Chondrocyte (in vitro differentiated cells): ENCODE results near the gene PLPP3. TPM values are rescaled to one million over a fixed set of nuclear protein-coding genes. Genes with fewer than 3 reads are reported as not detected.
A peak's percentile ranks its signal among the peaks of the same experiment; 100 is the strongest.

Source experiments
- DNase-seq: peaks from one replicate; pipeline ENCODE4 v3.0.0; 2021; ENCODE audit warnings: mixed read lengths, low spot score
- H3K27ac Mint-ChIP-seq: one replicate; pipeline ENCODE4 v1.8.0; 2021; ENCODE audit warnings: mild to moderate bottlenecking, moderate library complexity, mixed read lengths; ENCODE audit not compliant: unreplicated experiment
- H3K27me3 Mint-ChIP-seq: 2 replicates; pipeline ENCODE4 v1.8.0; 2021; ENCODE audit warnings: low read depth, mixed read lengths
- H3K36me3 Mint-ChIP-seq: 2 replicates; pipeline ENCODE4 v1.8.0; 2021; ENCODE audit warnings: low read depth, mixed read lengths
- H3K4me1 Mint-ChIP-seq: 2 replicates; pipeline ENCODE4 v1.8.0; 2021; ENCODE audit warnings: low read depth, mild to moderate bottlenecking, mixed read lengths
- H3K4me3 Mint-ChIP-seq: one replicate; pipeline ENCODE4 v1.8.0; 2021; ENCODE audit warnings: mild to moderate bottlenecking, moderate library complexity, mixed read lengths; ENCODE audit not compliant: unreplicated experiment
- H3K9me3 Mint-ChIP-seq: 2 replicates; pipeline ENCODE4 v1.8.0; 2021; ENCODE audit warnings: low read depth, mixed read lengths
- CTCF ChIP-seq: fragments of 200-600 bp; sonication (generic); IDR thresholded peaks from 2 replicates; pipeline ENCODE4 v1.5.0; 2021; ENCODE audit warnings: antibody characterized with exemption, mild to moderate bottlenecking, moderate library complexity
- total RNA-seq: library from RNA; stranded (reverse); gene quantifications from 3 replicates; pipeline ENCODE4 v1.2.1, GENCODE V29; 2021

The PLPP3 gene
- total RNA-seq, 1 donor from 2014 or later: 20.5 TPM

- no peak for TF ChIP-seq CTCF
- H3K27ac Mint-ChIP-seq: no peak overlapping the region
- peaks cover 6% of the 10 kb centered on the region for H3K4me1 Mint-ChIP-seq
- H3K36me3 Mint-ChIP-seq: no peaks in the 10 kb centered on the region
- no peak for DNase-seq
- no peaks in the 10 kb centered on the region for H3K9me3 Mint-ChIP-seq
- no peak overlapping the region for H3K4me3 Mint-ChIP-seq
- no peaks in the 10 kb centered on the region for H3K27me3 Mint-ChIP-seq
These were observed 125.8 kb downstream of the PLPP3 start for GRCh38 chr1:56453417-56454078.

GRCh38 chr1:56453016-56453415 lies 126.3 kb downstream of the PLPP3 start:
- Mint-ChIP-seq H3K4me3 (no peak overlapping the region), H3K36me3 (no peaks in the 10 kb centered on the region)

GRCh38 chr1:56452027-56453011 lies 127.0 kb downstream of the PLPP3 start:
- Mint-ChIP-seq H3K4me3 (no peak overlapping the region), H3K4me1 (peaks cover 6% of the 10 kb centered on the region), H3K9me3 (no peaks in the 10 kb centered on the region), H3K27ac (no peak overlapping the region), H3K36me3 (no peaks in the 10 kb centered on the region), H3K27me3 (no peaks in the 10 kb centered on the region)
- TF ChIP-seq CTCF: no peak
- DNase-seq: no peak

More at GRCh38 chr1:56453016-56453415, 126.3 kb downstream of the PLPP3 start:
- Mint-ChIP-seq H3K4me1 (peaks cover 6% of the 10 kb centered on the region), H3K27me3 (no peaks in the 10 kb centered on the region), H3K9me3 (no peaks in the 10 kb centered on the region), H3K27ac (no peak overlapping the region)
- no peak for DNase-seq
- no peak for TF ChIP-seq CTCF

- Mint-ChIP-seq H3K4me3 (no peak overlapping the region), H3K27ac (no peak overlapping the region), H3K27me3 (no peaks in the 10 kb centered on the region), H3K9me3 (no peaks in the 10 kb centered on the region), H3K36me3 (no peaks in the 10 kb centered on the region), H3K4me1 (peaks cover 12% of the 10 kb centered on the region)
- no peak for DNase-seq
- no peak for TF ChIP-seq CTCF
These were observed 127.9 kb downstream of the PLPP3 start for GRCh38 chr1:56451491-56451890.

- no peaks in the 10 kb centered on the region for H3K36me3 Mint-ChIP-seq
- no peak overlapping the region for H3K4me3 Mint-ChIP-seq
- peaks cover 16% of the 10 kb centered on the region for H3K4me1 Mint-ChIP-seq
- H3K27ac Mint-ChIP-seq: no peak overlapping the region
- H3K27me3 Mint-ChIP-seq: no peaks in the 10 kb centered on the region
- peak; percentile 24 for TF ChIP-seq CTCF
- no peak for DNase-seq
- H3K9me3 Mint-ChIP-seq: no peaks in the 10 kb centered on the region
These were observed 129.2 kb downstream of the PLPP3 start for GRCh38 chr1:56450004-56450666.
